A172 (cell line): ENCODE measurements around the gene SHANK1. TPM values are rescaled to one million over a fixed set of nuclear protein-coding genes. Genes with fewer than 3 reads are reported as not detected.
A peak's percentile ranks its signal among the peaks of the same experiment; 100 is the strongest.

Experiments used
- DNase-seq: peaks from one replicate; pipeline ENCODE4 v3.0.0-alpha.2; 2015; ENCODE audit warnings: low spot score
- total RNA-seq: library from RNA; depleted of rRNA; stranded (reverse); fragments of >200 nt; shearing (Covaris generic); gene quantifications from 2 replicates; pipeline ENCODE4 v1.2.3, GENCODE V29; 2014

SHANK1 gene
- total RNA-seq, 1 experiment from 2014 or later: 0.40 TPM

DNA sequence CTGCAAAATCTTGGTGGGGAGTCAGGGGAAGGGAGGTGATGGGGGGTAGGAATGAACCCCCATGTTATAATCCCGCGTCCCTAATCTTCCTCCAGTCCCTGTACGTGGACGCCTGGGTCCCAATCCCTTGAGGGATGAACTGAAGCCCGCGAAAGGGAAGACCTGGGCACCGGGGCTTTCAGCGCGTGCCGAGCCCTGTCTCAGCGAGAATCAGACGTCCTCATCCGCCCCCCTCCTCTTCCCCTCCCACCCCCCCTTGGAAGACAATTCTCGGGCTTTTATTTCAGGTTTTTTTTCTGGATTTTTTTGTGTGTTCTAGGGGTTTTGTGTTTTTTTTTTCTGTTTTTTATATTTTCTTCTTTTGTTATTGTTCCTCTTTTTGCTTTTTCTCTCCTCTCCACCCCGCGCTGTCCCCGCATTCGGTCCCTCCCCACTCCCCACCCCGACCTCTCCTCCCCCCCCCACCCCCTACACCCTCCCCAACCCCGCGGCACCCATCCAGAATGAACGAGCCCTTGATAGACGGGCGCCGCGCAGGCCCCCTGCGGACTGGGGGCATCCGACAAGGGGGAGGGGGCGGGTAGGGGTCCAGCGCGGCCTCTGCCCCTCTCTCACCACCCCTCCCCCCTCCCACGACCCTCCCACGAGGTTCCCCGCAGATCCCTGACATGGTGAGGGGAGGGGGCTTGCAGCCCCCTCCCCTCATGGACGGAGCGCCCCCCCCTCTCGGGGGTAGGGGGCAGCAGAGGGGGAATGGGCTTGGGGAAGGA, 60.1 kb downstream of the SHANK1 start:
- DNase-seq: no peak

DNA sequence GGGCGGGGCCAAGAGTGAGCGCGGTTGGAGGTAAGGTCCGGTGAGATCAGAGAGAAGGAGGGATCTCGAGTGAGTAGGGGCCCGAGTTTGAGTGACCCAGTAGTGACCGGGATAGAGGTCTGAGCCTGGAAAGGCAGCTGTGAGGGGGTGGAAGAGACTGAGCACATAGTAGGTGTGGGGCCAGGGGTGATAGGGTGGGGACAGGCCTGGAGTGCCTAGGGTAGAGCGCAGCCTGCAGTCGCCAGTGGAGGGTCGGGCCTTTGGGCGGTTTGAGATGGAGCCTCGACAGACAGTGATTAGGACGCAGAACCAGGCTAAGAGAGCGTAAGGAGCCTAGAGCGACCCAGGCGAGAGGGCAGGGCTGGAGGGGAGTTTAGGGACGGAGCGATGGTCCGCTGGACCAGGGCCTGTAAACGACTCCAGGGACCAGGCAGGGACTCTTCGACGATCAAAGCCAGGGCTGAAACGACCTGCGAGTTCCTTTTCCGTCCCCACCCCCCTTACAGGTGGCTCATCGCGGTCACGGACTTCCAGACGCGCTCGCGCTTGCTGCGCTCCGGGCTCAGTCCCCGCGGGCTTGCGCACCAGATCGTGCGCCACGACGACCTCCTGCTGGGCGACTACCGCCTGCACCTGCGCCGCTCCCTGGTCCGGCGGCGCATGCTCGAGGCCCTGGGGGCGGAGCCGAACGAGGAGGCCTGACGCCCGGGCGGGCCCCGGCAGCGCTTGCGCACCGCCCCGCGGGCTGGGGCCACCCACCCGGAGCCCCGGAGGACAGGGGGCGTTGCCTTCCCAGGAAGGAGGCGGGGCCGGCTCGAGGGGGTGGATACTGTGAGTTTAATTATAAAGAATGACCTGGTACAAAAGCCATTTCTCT, 60.9 kb downstream of the SHANK1 start:
- DNase-seq: peak; percentile 82

DNA sequence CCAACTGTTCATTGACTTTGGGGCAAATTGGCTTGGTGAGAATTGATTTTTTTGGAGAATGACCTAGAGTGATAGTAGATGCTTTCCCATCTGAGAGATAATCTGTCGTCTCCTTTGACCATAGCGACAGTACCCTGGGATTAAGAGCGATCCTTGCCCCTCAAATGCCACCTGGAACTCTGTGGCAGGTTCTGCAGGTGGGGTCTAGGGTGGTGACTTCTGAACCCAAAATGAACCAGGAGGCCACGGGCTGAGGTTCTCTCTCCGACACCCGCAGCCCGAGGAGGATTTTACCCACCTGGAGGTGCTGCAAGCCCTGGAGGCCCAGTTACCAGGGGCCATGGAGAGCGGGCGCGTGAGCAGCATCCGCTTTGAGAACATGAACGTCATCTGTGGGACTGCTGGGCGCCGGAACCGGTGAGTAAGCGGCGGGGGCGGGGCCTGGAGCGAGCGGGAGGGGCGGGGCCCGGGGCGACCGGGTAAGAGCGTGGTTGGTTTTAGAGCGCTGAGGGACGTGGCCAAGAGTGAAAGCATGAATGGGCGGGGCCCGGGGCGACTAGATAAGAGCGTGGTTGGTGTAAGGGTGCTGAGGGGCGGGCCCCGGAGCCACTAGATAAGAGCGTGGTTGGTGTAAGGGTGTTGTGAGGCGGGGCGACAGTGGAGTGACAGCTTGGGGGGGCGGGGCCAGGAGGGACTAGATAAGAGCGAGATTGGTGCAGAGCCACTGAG, 61.7 kb downstream of the SHANK1 start:
- DNase-seq: peak; percentile 100

DNA sequence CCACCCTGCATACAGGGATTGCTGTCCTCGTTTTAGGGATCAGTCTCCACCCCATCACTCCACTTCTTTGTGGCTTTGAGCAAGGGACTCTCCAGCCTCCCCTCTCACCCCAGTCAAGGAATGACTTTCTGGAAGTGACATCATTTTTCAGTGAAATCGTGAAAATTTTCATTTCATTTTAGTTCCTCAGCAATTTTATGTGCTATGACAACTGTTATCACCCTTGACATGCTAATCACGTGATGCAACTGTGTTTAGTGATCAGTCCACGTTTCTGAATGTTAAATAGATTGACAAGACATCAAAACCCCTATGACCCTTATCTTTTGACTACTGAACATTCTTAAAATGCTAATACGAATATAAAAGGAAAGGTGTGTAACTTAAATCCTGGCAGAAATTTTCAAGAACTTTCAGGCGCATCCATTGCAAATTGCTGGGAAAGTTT, 62.4 kb downstream of the SHANK1 start:
- DNase-seq: no peak

DNA sequence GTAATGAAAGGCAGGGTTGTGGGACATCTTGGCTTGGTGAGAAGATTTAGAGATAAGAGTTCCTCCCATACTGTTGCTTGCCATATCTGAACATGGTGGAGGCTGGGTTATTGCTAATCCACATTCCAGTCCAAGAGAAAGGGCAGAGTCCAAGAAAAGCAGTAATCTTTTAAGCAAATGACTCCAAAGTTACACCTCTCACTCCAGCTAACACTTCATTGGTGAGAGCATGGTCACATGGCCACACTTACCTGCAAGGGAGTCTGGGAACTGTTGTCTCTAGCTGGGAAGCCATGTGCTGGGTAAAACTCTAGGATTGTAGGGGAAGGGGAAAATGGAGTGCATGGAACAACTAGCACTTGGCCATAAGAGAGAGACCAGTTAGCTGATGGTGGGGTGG, 64.7 kb downstream of the SHANK1 start:
- no peak for DNase-seq

DNA sequence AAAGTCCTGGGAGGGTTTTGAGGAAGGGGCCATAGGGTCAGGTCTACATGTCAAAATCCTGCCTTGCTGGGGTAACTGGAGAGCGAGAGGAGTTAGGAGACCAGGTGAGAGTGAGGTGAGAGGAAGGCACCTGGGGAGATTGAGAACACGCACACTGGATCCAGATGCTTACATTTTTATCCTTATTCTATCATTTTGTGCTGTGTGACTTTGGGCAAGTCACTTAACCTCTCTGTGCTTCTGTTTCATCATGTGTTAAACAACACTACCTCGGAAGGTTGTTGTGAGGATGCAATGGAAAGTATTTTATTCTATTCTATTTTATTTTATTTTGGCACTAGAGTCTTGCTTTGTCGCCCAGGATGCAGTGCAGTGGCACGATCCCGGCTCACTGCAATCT, 66.9 kb downstream of the SHANK1 start:
- no peak for DNase-seq

DNA sequence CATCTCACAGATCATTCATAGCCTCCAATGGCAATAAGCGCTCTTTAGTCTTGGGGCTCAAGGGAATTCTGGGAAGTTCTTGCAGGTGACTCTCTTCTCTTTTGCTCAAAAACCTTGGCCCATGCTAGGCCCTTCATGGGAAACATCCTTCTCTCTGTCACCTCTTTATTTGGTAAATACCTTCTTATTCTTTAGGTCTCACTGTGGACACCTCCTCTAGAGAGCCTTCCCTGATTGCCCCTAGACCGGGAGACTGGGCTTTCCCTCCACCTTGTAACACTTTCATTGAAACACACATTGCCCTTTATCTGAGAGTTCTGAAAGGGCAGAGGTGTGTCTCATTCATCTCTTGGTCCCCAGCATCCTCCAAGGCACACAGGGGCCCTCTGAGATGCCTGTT, 68.4 kb downstream of the SHANK1 start:
- no peak for DNase-seq

DNA sequence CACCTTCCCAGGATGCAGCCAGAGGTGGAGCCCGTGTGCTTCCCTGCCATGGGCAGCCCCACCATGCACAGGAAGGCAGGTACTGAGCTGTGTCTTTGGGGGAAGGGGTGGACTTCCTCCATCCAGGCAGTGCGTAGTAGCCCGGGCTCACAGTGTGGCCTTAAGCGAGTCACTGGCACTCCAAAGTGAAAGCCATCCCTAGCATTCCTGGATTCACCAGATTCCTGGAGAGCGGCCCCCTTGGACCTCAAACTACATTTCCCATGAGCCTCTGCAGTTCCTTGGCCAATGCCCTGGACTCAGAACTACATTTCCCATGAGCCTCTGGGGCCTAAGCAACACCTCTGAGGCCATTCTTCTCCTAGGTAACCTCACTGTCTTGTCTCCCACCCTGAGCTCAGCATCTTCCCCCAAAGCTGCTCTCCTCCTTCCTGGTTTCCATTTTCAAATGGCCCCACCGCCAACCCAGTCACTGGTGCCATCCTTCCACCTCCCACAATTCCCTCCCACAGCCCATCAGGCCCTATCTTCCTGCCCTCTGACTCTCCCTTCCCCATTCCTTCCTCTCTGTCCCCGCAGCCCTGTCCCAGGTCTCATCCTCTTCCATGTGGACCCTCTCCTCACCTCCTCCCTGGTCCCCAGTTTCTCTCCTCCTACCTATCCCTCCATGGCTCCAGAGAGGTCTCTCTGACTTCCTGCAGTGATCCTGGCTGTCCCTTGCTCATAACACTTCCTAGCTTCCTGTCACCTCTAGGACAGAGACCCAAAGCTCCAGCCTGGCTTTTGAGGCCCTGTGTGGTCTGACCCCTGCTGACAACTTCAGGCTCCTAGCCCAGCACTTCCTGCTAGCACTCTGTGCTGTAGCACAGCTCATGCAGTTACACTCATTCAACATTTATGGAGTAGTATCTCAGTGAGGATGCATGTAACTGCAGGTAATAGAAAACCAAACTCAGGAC, 69.9 kb downstream of the SHANK1 start, which contains the start of gene C19orf81:
C19orf81 (plus strand) TSS at position 13 of the 959 bp plus-strand sequence; CDS start at position 13, 0 bp downstream.
- peak; percentile 52 for DNase-seq

DNA sequence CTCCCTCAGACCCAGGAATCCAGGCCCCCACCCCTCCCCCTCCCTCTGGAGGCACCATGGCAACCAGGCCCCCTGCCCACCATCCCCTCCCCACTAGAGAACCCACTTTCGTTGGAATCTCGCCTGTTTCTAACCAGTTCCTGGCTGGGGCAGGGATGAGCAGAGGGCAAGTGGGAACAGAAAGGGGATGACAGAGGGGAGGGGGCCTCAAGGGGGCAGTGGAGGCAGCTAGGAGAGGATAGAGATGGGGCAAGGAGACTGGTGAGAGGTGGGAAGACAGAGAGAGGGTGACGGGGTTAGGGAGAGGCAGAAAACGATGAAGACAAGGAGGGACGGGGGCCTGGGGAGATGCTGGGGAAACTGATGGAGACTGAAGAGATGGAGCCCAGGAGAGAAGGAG, 70.9 kb downstream of the SHANK1 start:
- DNase-seq: no peak

DNA sequence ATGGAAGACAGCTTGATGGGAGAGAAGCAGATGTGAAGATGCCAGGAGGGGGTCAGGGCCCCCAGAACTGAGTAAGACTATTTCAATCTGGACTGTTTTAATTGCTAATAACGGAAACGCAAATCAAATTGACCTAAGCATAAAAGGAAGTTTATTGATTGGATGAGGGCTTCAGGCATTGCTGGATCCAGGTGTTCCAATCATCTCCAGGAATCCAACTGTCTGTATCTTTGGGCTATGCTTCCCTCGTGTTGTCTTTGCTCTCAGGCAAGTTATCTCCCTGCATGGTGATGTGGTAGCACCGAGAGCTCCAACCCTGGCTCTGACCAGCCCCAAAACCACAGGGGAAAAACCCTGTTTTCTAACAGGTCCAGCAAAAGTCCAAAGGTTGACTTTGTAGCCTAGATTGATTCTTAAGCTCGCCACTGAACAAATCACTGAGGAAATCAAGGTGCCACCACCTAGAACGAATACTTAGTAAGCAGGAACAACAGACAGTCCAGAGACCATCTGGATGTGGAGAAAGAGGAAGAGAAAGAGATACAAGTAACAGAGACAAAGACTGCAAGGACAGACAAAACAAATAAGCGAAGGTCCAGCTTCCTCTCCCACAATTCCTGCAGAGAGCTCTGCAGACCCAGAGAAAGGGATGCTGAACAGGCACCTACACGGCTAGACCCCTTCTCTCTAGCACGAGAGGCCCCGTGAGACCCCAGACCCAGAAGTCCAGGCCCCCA, 71.6 kb downstream of the SHANK1 start:
- no peak for DNase-seq

DNA sequence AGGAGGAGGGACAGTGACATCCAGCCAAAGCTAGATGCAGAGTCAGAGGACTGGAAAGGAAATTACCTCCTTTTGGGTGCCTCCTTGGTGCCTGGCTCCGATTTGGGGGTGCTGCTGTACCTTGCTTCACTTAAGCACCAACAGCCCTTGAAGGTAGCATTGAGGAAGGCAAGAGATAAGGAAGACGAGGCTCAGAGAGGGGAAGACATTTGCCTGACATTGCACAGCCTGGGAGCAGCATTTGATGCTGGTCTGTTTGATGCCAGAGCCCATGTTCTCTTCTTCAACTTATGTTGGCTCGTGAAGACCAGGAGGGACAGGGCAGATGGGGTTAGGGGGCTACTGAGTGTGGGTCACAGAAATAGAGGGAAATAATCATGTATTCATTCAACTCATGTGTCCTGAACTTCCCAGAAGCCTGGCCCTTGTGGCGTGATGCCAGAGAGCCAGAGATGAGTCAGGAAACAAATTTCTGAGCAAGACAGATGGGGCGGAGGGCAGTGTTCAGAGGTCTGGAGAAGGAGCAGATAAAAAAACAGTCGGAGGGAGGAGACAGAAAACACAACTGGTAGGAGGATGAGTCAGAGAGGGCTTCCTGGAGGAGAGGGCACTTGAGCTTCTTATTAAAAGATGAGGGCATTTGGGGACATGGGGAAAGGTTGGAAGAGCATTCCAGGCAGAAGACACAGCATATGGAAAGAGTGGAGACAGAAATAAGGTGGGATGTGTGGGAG, 73.4 kb downstream of the SHANK1 start:
- peak; percentile 93 for DNase-seq

DNA sequence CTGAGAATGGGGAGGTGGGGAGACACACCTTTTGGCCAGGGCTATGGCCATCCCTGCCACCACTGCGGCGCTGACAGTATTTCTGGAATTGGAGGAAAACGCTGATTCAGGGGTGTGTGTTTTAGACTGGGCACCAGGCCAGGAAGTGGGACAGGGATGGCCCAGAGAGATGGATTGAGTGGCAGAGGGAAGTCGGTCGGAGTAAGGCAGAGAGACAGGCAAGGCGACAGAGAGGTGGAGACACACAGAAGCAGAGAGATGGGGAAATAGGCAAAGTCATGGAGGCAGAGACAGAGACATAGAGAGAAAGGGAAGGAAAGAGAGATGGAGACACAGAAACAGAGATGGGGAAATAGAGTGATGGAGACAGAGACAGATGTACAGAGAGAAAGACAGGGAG, 74.5 kb downstream of the SHANK1 start:
- DNase-seq: no peak

DNA sequence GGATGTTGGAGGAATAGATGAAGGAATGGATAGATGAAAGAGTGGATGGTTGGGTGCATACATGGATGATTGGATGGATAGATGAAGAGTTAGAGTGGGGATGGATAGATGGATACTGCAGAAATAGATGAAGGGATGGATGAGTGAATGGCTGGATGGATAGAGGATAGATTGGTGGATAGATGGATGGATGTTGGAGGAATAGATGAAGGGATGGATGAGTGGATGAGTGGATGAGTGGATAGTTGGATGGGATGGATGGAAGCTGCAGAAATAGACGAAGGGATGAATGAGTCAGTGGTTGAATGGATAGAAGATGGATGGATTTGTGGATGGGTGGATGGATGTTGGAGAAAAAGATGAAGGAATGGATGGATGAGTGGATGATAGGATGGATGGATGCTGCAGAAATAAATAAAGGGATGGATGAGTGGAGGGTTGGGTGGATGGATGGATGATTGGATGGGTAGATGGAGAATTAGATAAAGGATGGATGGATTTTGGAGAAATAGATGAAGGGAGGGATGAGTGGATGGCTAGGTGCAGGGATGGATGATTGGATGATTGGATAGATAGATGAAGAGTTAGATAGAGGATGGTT, 75.2 kb downstream of the SHANK1 start:
- DNase-seq: no peak

DNA sequence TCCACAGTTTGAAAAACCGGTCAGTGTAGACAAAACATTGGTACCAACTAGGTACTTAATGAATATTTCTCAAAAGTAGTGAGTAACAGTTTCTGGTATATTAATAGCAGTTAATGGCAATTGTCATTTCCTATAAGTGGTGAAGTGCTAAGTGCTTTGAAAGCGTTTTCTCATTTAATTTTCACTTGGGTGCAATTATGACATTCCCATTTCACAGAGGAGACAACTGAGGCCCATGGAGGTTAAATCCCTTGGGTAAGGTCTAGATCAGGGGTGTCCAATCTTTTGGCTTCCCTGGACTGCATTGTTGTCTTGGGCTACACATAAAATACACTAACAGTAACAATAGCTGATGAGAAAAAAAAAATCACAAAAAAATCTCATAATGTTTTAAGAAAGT, 79.2 kb downstream of the SHANK1 start:
- DNase-seq: no peak

DNA sequence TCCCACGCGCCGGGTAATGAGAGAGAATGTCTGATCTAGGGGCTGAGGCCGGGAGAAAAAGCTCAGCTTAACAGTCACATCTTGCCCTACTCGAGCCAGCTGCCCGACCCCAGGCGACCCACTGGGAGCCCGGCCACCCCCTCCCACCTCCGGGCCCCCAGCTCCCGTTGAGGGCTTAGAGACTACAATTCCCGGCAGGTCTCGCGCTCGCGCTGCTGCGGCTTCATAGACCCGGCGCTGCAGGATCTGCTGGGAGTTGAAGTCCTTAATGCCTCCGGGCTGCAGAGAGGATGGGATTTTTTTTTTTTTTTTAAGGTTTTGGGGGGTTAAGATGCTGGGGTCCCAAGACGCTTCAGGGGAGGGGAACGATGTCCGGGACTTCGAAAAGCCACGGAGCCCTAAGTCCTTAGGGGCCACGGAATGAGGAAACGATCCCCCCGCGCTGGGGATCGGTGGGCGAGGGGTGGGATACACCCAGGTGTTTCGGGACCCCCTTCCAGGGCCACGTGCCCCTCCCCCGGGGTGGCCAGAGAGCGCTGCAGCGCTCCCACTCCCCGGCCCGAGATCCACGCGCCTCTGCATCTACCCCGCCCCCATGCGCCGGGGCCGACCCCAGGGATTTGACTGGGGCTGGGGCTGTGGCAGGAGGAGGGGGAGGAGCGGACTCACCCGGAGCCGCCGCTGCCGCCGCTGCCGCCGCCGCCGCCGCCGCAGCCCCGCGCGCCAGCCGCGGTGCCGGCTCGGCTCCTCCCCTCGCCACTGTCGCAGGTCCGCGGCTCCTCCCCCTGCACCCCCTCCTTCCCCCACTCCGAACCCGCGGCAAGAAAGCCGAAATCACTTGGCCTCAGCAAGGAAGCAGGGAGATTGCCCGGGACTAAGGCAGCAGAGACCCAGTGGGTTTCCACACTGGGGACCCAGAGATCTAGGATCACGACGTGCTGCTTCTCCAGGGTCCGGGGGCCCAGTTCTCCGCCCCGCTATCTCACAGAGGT, 80.2 kb downstream of the SHANK1 start, which contains the start of gene SYT3:
SYT3 (minus strand) TSS at position 761 of the 992 bp plus-strand sequence. CDS start 2,470 bp downstream, outside the sequence.
- DNase-seq: peak; percentile 43

DNA sequence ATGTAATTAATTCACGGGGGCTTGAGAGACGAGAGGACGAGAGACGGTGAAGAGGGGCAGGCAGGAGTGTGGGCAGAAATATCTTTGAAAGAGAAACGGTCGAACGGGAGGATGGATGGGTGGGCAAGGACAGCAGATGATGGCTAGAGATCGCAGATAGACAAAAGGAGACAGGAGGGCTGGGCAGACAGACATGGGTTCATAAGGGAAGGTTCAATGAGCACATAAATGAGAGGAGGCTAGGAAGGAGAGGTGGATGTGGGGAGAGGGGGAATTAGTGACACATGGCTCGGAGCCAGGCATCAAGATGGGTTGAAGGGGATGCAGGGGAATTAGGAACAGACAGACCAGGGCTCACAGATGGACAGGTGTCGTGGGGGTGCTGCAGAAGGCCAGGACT, 81.0 kb downstream of the SHANK1 start:
- no peak for DNase-seq

DNA sequence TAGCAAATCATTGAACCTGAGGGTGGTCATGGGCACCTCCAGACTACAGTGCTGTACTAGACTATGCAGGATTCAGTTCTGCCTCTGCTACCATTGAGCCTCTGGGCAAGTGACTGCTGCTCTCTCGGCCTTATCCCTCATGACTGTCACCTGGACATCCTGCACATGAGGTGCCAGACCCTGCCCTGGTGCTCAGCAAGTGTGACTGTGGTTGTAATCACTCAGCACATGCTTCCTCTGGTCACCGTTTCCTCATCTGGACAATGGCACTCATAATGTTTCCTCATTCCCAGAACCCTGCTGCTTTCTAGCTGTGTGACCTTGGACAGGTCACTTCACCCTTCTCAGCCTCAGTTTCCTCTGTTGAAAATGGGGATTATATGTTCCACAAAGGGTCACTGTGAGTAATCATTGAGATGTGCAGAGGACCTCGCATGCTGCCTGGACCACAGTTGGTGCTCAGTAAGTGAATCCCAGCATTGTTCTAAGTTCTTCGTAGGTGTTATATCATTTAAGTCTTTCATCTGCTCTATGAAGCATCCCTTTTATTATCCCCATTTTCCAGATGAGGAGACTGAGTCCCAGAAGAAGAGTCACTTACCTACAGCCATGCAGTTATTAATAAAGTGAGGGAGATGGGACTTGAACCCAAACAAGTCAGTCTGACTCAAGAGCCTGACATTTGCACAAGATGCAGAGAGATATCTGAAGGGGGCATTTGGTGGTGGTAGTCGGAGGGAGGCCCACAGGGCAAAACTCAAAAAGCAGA, 83.1 kb downstream of the SHANK1 start:
- no peak for DNase-seq
